ENCODE measurements around the gene MRGPRG. TPM values are rescaled to one million over a fixed set of nuclear protein-coding genes. Genes with fewer than 3 reads are reported as not detected.

Gene MRGPRG
- total and polyA plus RNA-seq, 2 of the 8 experiments (the other 6 are each of a cell fraction or from before 2014, with no cell fraction given) = not detected

- TF ChIP-seq, protein P1, sequence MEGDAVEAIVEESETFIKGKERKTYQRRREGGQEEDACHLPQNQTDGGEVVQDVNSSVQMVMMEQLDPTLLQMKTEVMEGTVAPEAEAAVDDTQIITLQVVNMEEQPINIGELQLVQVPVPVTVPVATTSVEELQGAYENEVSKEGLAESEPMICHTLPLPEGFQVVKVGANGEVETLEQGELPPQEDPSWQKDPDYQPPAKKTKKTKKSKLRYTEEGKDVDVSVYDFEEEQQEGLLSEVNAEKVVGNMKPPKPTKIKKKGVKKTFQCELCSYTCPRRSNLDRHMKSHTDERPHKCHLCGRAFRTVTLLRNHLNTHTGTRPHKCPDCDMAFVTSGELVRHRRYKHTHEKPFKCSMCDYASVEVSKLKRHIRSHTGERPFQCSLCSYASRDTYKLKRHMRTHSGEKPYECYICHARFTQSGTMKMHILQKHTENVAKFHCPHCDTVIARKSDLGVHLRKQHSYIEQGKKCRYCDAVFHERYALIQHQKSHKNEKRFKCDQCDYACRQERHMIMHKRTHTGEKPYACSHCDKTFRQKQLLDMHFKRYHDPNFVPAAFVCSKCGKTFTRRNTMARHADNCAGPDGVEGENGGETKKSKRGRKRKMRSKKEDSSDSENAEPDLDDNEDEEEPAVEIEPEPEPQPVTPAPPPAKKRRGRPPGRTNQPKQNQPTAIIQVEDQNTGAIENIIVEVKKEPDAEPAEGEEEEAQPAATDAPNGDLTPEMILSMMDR (IDR thresholded peaks at IDR 0.05; ENCODE audit: control extremely low read depth in 1 of 3, insufficient read depth in 1 of 3, low read depth in 1 of 3, low read length in 3 of 3) = peak in 1 of 3 experiments; percentile 8; a peak in 1 of 4 replicates
Observed at GRCh38 chr11:3203221-3204043, 15.2 kb downstream of the MRGPRG start (continued).
